ENCODE results near the gene PKLR. TPM values are rescaled to one million over a fixed set of nuclear protein-coding genes. Genes with fewer than 3 reads are reported as not detected.

Gene PKLR
- total and polyA plus RNA-seq, 2 of the 8 experiments (the other 6 are each of a cell fraction or from before 2014, with no cell fraction given) = 2.3 to 7.5 TPM

DNA sequence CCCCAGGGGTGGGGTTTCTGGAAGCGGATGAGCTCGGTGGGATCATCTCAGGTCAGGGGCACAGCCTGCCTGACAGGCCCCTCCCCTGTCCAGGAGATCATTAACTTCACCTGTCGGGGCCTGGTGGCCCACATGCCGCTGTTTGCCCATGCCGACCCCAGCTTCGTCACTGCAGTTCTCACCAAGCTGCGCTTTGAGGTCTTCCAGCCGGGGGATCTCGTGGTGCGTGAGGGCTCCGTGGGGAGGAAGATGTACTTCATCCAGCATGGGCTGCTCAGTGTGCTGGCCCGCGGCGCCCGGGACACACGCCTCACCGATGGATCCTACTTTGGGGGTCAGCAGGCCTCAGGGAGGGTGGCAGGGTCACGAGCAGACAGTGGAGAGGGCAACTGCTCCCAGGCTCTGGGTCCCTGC, 15.6 kb downstream of the PKLR start:
- no peak overlapping the region for H2BK15ac ChIP-seq (ENCODE audit: low read length)
- ChIA-PET CTCF (ENCODE audit: partially characterized antibody) (interaction anchor here (0.6 to 8.4 kb wide), 7 partner anchors 9 to 108 kb away, joined by 3 to 79 read pairs (median 3); partner anchors contain the start of gene FDPS), POLR2A (ENCODE audit: partially characterized antibody) (interaction anchor here (0.6 to 2.1 kb wide), 8 partner anchors 12 to 42 kb away, joined by 3 to 7 read pairs (median 5); partner anchors contain the start of genes CLK2, FDPS, RUSC1 and SCAMP3)
- no peak for FAIRE-seq
- no peak overlapping the region for H3K23ac ChIP-seq (ENCODE audit: insufficient read length)
- H3K27me3 ChIP-seq (replicated peaks in 1 of 4; ENCODE audit: control insufficient read depth in 3 of 4, extremely low read depth in 1 of 4, insufficient read depth in 3 of 4, low read length in 3 of 4) = no peaks in the 10 kb centered on the region
- H3K18ac ChIP-seq (ENCODE audit: extremely low read depth, low read length) = no peak overlapping the region
- H3K79me1 ChIP-seq (ENCODE audit: low read depth, low read length) = no peaks in the 10 kb centered on the region
- no peak for TF ChIP-seq RAD21 (IDR thresholded peaks at IDR 0.05 in 1 of 2, conservative IDR thresholded peaks at IDR 0.05 in 1 of 2; ENCODE audit: low read depth in 2 of 2, low read length in 2 of 2)
- TF ChIP-seq POLR2AphosphoS5 (IDR thresholded peaks at IDR 0.05; ENCODE audit: low read depth, low read length) = no peak
- TF ChIP-seq BACH1 (IDR thresholded peaks at IDR 0.05; ENCODE audit: low read length) = no peak
- TF ChIP-seq, protein P1, sequence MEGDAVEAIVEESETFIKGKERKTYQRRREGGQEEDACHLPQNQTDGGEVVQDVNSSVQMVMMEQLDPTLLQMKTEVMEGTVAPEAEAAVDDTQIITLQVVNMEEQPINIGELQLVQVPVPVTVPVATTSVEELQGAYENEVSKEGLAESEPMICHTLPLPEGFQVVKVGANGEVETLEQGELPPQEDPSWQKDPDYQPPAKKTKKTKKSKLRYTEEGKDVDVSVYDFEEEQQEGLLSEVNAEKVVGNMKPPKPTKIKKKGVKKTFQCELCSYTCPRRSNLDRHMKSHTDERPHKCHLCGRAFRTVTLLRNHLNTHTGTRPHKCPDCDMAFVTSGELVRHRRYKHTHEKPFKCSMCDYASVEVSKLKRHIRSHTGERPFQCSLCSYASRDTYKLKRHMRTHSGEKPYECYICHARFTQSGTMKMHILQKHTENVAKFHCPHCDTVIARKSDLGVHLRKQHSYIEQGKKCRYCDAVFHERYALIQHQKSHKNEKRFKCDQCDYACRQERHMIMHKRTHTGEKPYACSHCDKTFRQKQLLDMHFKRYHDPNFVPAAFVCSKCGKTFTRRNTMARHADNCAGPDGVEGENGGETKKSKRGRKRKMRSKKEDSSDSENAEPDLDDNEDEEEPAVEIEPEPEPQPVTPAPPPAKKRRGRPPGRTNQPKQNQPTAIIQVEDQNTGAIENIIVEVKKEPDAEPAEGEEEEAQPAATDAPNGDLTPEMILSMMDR (IDR thresholded peaks at IDR 0.05; ENCODE audit: control extremely low read depth in 1 of 3, insufficient read depth in 1 of 3, low read depth in 1 of 3, low read length in 3 of 3) = no peak
- TF ChIP-seq BCL11A (IDR thresholded peaks at IDR 0.05; ENCODE audit: low read depth in 2 of 2, low read length in 2 of 2) = no peak
- no peak overlapping the region for H2BK5ac ChIP-seq (ENCODE audit: low read depth, low read length)
- H3K23me2 ChIP-seq (ENCODE audit: low read depth, low read length) = no peaks in the 10 kb centered on the region
- 95% methylated on average over 18 of the region's 18 CpGs; no CpG with 5 or more reads in 1 of the 2 experiments for WGBS, 2 experiments (ENCODE audit: extremely low coverage in 1 of 2, insufficient coverage in 1 of 2, insufficient read length in 1 of 2, insufficient replicate concordance in 2 of 2, low coverage in 1 of 2, low lambda C conversion rate in 2 of 2, missing lambda C conversion rate in 1 of 2)
- no peak overlapping the region for H3K4me2 ChIP-seq (ENCODE audit: insufficient read depth in 1 of 2, low read depth in 2 of 2, low read length in 2 of 2)
- H4K8ac ChIP-seq (ENCODE audit: extremely low read depth, insufficient read depth, low read length) = no peak overlapping the region
- no peak overlapping the region for H3K14ac ChIP-seq (ENCODE audit: insufficient read length)
- H3K4me3 ChIP-seq (ENCODE audit: extremely low read depth in 1 of 4, insufficient read depth in 2 of 4, low read depth in 3 of 4, low read length in 4 of 4) = no peak overlapping the region
- no peak overlapping the region for H3K56ac ChIP-seq (replicated peaks; ENCODE audit: insufficient read length, low read depth, low read length)
- H2BK120ac ChIP-seq (replicated peaks; ENCODE audit: low read depth, low read length) = no peak overlapping the region
- no peak for DNase-seq (ENCODE audit: low read depth in 1 of 2, low spot score in 2 of 2)
- H3K79me2 ChIP-seq (ENCODE audit: control insufficient read depth in 1 of 2, insufficient read depth in 2 of 2, low read length in 2 of 2) = no peaks in the 10 kb centered on the region
- no peak overlapping the region for H3K4ac ChIP-seq (replicated peaks; ENCODE audit: insufficient read length, low read depth, low read length)
- no peak overlapping the region for H4K5ac ChIP-seq (ENCODE audit: insufficient read length, low read depth, low read length)
- no peak overlapping the region for H2AK5ac ChIP-seq (ENCODE audit: low read depth, low read length)
- H3K9ac ChIP-seq (replicated peaks in 1 of 4; ENCODE audit: extremely low read depth in 1 of 4, low read depth in 3 of 4, low read length in 3 of 4) = no peak overlapping the region
- no peaks in the 10 kb centered on the region for H3K9me3 ChIP-seq (ENCODE audit: insufficient read depth in 2 of 2, low read depth in 1 of 2, low read length in 1 of 2)
- H3K36me3 ChIP-seq (ENCODE audit: control insufficient read depth in 2 of 4, insufficient read depth in 4 of 4, low read length in 3 of 4) = no peaks in the 10 kb centered on the region; a peak in 1 of 8 replicates
- H2AFZ ChIP-seq (ENCODE audit: low read length) = no peak overlapping the region
- H4K20me1 ChIP-seq (replicated peaks in 1 of 2; ENCODE audit: control insufficient read depth in 1 of 2, insufficient read depth in 2 of 2, low read length in 2 of 2) = no peaks in the 10 kb centered on the region
- H2BK12ac ChIP-seq (ENCODE audit: low read depth, low read length) = no peak overlapping the region
- no peak overlapping the region for H4K91ac ChIP-seq (replicated peaks; ENCODE audit: insufficient read length, low read length)
- H2BK20ac ChIP-seq (ENCODE audit: low read length) = no peak overlapping the region
- no peak overlapping the region for H3K27ac ChIP-seq (ENCODE audit: low read depth, low read length)
- H3K4me1 ChIP-seq (replicated peaks in 1 of 4; ENCODE audit: control insufficient read depth in 3 of 4, insufficient read depth in 4 of 4, low read length in 3 of 4) = no peaks in the 10 kb centered on the region; a peak in 1 of 7 replicates

All from H1 (cell line).